Hepatocyte (in vitro differentiated cells): Measurements from ENCODE around the gene GNAL. TPM values are rescaled to one million over a fixed set of nuclear protein-coding genes. Genes with fewer than 3 reads are reported as not detected.

Experiments
- DNase-seq: peaks from one replicate; pipeline ENCODE4 v3.0.0-alpha.2; 2016; ENCODE audit warnings: low spot score
- H2AFZ ChIP-seq: fragments of 200-600 bp; sonication (generic); 2 replicates; pipeline ENCODE4 v1.6.0; 2016; ENCODE audit warnings: antibody characterized with exemption, mild to moderate bottlenecking
- H3K27ac ChIP-seq: fragments of 200-600 bp; sonication (generic); 2 replicates; pipeline ENCODE4 v1.5.1; 2016; ENCODE audit warnings: mild to moderate bottlenecking
- H3K27me3 ChIP-seq: fragments of 200-600 bp; sonication (generic); 2 replicates; pipeline ENCODE4 v1.6.1; 2016
- H3K36me3 ChIP-seq: fragments of 200-600 bp; sonication (generic); replicated peaks from 2 replicates; pipeline ENCODE4 v1.5.1; 2016; ENCODE audit warnings: low read depth; ENCODE audit not compliant: insufficient read depth
- H3K4me1 ChIP-seq: fragments of 200-600 bp; sonication (generic); 2 replicates; pipeline ENCODE4 v1.5.1; 2016; ENCODE audit warnings: mild to moderate bottlenecking, moderate library complexity; ENCODE audit not compliant: insufficient read depth
- H3K4me2 ChIP-seq: fragments of 200-600 bp; sonication (generic); 2 replicates; pipeline ENCODE4 v1.6.0; 2016
- H3K4me3 ChIP-seq: fragments of 200-600 bp; sonication (generic); 2 replicates; pipeline ENCODE4 v1.5.1; 2016; ENCODE audit warnings: mild to moderate bottlenecking
- H3K79me2 ChIP-seq: fragments of 200-600 bp; sonication (generic); 2 replicates; pipeline ENCODE4 v1.6.0; 2017; ENCODE audit warnings: mild to moderate bottlenecking
- H3K9me2 ChIP-seq: fragments of 200-600 bp; sonication (generic); replicated peaks from 2 replicates; pipeline ENCODE4 v1.6.0; 2017; ENCODE audit warnings: mild to moderate bottlenecking; ENCODE audit not compliant: insufficient read depth
- H3K9me3 ChIP-seq: fragments of 200-600 bp; sonication (generic); 2 replicates; pipeline ENCODE4 v1.5.1; 2016; ENCODE audit warnings: low read depth, mild to moderate bottlenecking
- H4K20me1 ChIP-seq: fragments of 200-600 bp; sonication (generic); 2 replicates; pipeline ENCODE4 v1.6.0; 2016; ENCODE audit warnings: mild to moderate bottlenecking; ENCODE audit not compliant: insufficient read depth, poor library complexity, severe bottlenecking
- CTCF ChIP-seq: fragments of 200-600 bp; sonication (generic); IDR thresholded peaks from 2 replicates; pipeline ENCODE4 v1.5.1; 2016; ENCODE audit warnings: antibody characterized with exemption, mild to moderate bottlenecking; ENCODE audit not compliant: poor library complexity
- EZH2 ChIP-seq: fragments of 200-600 bp; sonication (generic); IDR thresholded peaks from 2 replicates; pipeline ENCODE4 v1.6.1; 2016; ENCODE audit warnings: antibody characterized with exemption, mild to moderate bottlenecking, borderline replicate concordance
- EZH2phosphoT487 ChIP-seq: fragments of 200-600 bp; sonication (generic); IDR thresholded peaks from one replicate; pipeline ENCODE4 v1.6.1; 2018; ENCODE audit warnings: antibody characterized with exemption, mild to moderate bottlenecking, low read depth, moderate library complexity; ENCODE audit not compliant: unreplicated experiment, severe bottlenecking
- WGBS: methylation state at CpG from one replicate; pipeline ENCODE4 v1.1.6; 2016; ENCODE audit warnings: low lambda C conversion rate; ENCODE audit errors: missing lambda C conversion rate; 5-methylcytosine and 5-hydroxymethylcytosine counted together
- polyA plus RNA-seq: library from polyadenylated mRNA; unstranded; fragments of >200 nt; fragmentation: Nextera tagmentation; extraction: Ambion mirVana; gene quantifications from 2 replicates; pipeline ENCODE4 v1.2.1, GENCODE V29; 2016
- total RNA-seq: library from RNA; depleted of rRNA; stranded (reverse); fragments of >200 nt; gene quantifications from 2 replicates; pipeline ENCODE4 v1.2.3, GENCODE V29; 2014

The GNAL gene
- total and polyA plus RNA-seq, 2 experiments from 2014 or later = 4.4 to 5.2 TPM

- Histone ChIP-seq H3K4me1 (no peaks in the 10 kb centered on the region), H3K4me2 (peak overlapping the region; percentile 63), H2AFZ (no peak overlapping the region)
Measured at GRCh38 chr18:11655606-11655932, 33.5 kb upstream of the GNAL start.

GRCh38 chr18:11657152-11657551 is 31.9 kb upstream of the GNAL start:
- H2AFZ ChIP-seq = no peak overlapping the region
- no peak for DNase-seq
- H3K9me2 ChIP-seq = no peaks in the 10 kb centered on the region
- peaks cover 5% of the 10 kb centered on the region for H3K27me3 ChIP-seq
- 86% methylated on average over 9 of the region's 9 CpGs for WGBS
- H3K9me3 ChIP-seq = no peaks in the 10 kb centered on the region
- H3K27ac ChIP-seq = no peak overlapping the region
- H3K79me2 ChIP-seq = no peaks in the 10 kb centered on the region
- no peak overlapping the region for H3K4me2 ChIP-seq
- no peak overlapping the region for H3K4me3 ChIP-seq
- no peaks in the 10 kb centered on the region for H3K36me3 ChIP-seq
- TF ChIP-seq EZH2phosphoT487 (no peak), CTCF (no peak), EZH2 (no peak)
- H3K4me1 ChIP-seq = no peaks in the 10 kb centered on the region
- no peaks in the 10 kb centered on the region for H4K20me1 ChIP-seq

More at GRCh38 chr18:11655606-11655932, 33.5 kb upstream of the GNAL start:
- Histone ChIP-seq H3K9me3 (no peaks in the 10 kb centered on the region), H3K4me3 (no peak overlapping the region), H4K20me1 (no peaks in the 10 kb centered on the region), H3K27ac (no peak overlapping the region), H3K79me2 (no peaks in the 10 kb centered on the region), H3K36me3 (no peaks in the 10 kb centered on the region), H3K27me3 (peaks cover 5% of the 10 kb centered on the region), H3K9me2 (no peaks in the 10 kb centered on the region)
- no peak for DNase-seq
- no peak for TF ChIP-seq CTCF
- TF ChIP-seq EZH2 = no peak
- TF ChIP-seq EZH2phosphoT487 = no peak
- 21% methylated on average over 5 of the region's 5 CpGs for WGBS

- H3K36me3 ChIP-seq = no peaks in the 10 kb centered on the region
- no peak overlapping the region for H2AFZ ChIP-seq
- H4K20me1 ChIP-seq = no peaks in the 10 kb centered on the region
- H3K79me2 ChIP-seq = no peaks in the 10 kb centered on the region
- H3K4me1 ChIP-seq = no peaks in the 10 kb centered on the region
- TF ChIP-seq EZH2phosphoT487 = no peak
- no peak for TF ChIP-seq EZH2
- no peak for TF ChIP-seq CTCF
- no peaks in the 10 kb centered on the region for H3K9me2 ChIP-seq
- DNase-seq = no peak
- peaks cover 5% of the 10 kb centered on the region for H3K27me3 ChIP-seq
- no peak overlapping the region for H3K4me3 ChIP-seq
- no peaks in the 10 kb centered on the region for H3K9me3 ChIP-seq
- no peak overlapping the region for H3K27ac ChIP-seq
- H3K4me2 ChIP-seq = no peak overlapping the region
- 92% methylated on average over 8 of the region's 8 CpGs for WGBS
Measured at GRCh38 chr18:11657554-11657953, 31.5 kb upstream of the GNAL start.

GRCh38 chr18:11658019-11658418 is 31.0 kb upstream of the GNAL start:
- H3K4me1 ChIP-seq = no peaks in the 10 kb centered on the region
- no peaks in the 10 kb centered on the region for H3K9me3 ChIP-seq
- H3K27me3 ChIP-seq = peaks cover 5% of the 10 kb centered on the region
- no peak overlapping the region for H3K4me2 ChIP-seq
- H3K9me2 ChIP-seq = no peaks in the 10 kb centered on the region
- H3K36me3 ChIP-seq = no peaks in the 10 kb centered on the region
- TF ChIP-seq EZH2phosphoT487 (no peak), CTCF (no peak), EZH2 (no peak)
- H3K79me2 ChIP-seq = no peaks in the 10 kb centered on the region
- H3K4me3 ChIP-seq = no peak overlapping the region
- no peaks in the 10 kb centered on the region for H4K20me1 ChIP-seq
- no peak overlapping the region for H3K27ac ChIP-seq
- no peak overlapping the region for H2AFZ ChIP-seq
- WGBS = 86% methylated on average over 5 of the region's 5 CpGs
- DNase-seq = no peak
